HFF-Myc (cell line): Measurements from ENCODE around the gene LEF1.

Experiments
- DNase-seq: peaks from one replicate; pipeline ENCODE4 v3.0.0-alpha.2; 2011; ENCODE audit warnings: low read depth; ENCODE audit errors: extremely low read depth
- H3K4me3 ChIP-seq: replicated peaks from 2 replicates; pipeline ENCODE4 v1.5.1; 2011; ENCODE audit warnings: low read depth, mild to moderate bottlenecking, control low read depth, low read length
- TF ChIP-seq, protein P1 (sequence below): IDR thresholded peaks from 2 replicates; pipeline ENCODE4 v1.5.1; 2012; ENCODE audit warnings: mild to moderate bottlenecking, low read depth, low read length, control low read depth; ENCODE audit errors: missing control alignments

Gene LEF1

GRCh38 chr4:108171339-108172230 lies 2.9 kb upstream of the LEF1 start:
- TF ChIP-seq, protein P1, sequence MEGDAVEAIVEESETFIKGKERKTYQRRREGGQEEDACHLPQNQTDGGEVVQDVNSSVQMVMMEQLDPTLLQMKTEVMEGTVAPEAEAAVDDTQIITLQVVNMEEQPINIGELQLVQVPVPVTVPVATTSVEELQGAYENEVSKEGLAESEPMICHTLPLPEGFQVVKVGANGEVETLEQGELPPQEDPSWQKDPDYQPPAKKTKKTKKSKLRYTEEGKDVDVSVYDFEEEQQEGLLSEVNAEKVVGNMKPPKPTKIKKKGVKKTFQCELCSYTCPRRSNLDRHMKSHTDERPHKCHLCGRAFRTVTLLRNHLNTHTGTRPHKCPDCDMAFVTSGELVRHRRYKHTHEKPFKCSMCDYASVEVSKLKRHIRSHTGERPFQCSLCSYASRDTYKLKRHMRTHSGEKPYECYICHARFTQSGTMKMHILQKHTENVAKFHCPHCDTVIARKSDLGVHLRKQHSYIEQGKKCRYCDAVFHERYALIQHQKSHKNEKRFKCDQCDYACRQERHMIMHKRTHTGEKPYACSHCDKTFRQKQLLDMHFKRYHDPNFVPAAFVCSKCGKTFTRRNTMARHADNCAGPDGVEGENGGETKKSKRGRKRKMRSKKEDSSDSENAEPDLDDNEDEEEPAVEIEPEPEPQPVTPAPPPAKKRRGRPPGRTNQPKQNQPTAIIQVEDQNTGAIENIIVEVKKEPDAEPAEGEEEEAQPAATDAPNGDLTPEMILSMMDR = no peak
- no peak overlapping the region for H3K4me3 ChIP-seq
- no peak for DNase-seq

GRCh38 chr4:108170631-108171338 lies 2.1 kb upstream of the LEF1 start:
- H3K4me3 ChIP-seq = no peak overlapping the region
- TF ChIP-seq, protein P1 = no peak
- no peak for DNase-seq

DNA sequence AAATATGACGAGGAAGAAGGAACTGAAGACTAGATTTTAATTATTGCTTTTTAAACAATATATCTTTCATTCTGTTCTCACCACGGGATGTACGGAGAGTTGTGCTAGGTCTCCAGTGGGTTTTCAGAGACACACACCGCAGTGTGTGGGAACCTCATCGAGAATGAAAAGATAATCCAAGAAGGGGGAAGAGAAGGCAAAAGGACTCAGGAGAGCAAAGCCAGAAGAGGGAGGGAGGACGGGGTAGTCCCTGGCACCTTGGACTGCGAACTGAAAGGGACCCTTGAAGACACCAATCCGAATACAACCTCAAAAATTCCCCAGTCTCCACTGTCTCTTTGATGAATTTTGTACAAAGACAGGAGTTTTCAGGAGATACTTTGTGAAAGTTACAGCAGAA lies 932 bp upstream of the LEF1 start:
- no peak for DNase-seq
- TF ChIP-seq, protein P1 = no peak
- no peak overlapping the region for H3K4me3 ChIP-seq

DNA sequence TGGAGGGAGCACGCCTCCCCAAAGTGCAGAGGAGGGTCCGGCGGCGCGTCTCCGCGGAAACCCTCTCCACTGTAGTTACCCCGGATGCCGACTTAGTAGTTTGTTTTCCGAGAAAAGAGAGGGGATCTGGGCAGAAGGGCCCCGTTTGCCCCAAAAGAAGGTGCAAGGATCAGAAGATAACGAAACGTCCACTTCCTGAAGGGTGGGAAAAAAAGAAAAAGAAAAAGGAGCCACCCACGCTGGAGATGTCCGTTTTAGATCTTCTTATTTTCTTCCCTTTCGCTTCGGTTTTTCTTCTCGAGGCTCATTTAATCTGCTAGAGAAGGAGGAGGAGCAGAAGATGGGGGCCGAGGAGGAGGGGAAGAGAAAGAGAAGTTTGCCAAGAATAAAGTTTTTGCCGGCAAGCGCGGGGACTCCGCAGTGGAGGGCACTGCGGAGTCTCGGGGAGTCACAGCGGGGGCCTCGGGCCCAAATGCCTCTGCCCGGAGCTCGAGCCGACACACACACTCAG lies 517 bp downstream of the LEF1 start:
- DNase-seq = no peak

GRCh38 chr4:108166441-108167315 lies 2.1 kb downstream of the LEF1 start:
- TF ChIP-seq, protein P1 = no peak
- no peak for DNase-seq
- peak overlapping the region; percentile 40 for H3K4me3 ChIP-seq

More for the DNA sequence above, 517 bp downstream of the LEF1 start:
- TF ChIP-seq, protein P1 = no peak
- H3K4me3 ChIP-seq = peak overlapping the region; percentile 40

- no peak overlapping the region for H3K4me3 ChIP-seq
- no peak for DNase-seq
- TF ChIP-seq, protein P1 = no peak
Measured at GRCh38 chr4:108166038-108166437, 2.7 kb downstream of the LEF1 start.
